Right lobe of liver (tissue), 6 donors: ENCODE data around the gene MLEC. TPM values are rescaled to one million over a fixed set of nuclear protein-coding genes. Genes with fewer than 3 reads are reported as not detected.
"Not testable (repeated sequence)": the region's sequence is repeated elsewhere in the genome, so short reads cannot be mapped to it uniquely, and the experiment has no call there.

Source experiments
- ATAC-seq, 4 donors: fragments of 200-7000 bp; cut with Tn5 transposase; one replicate each; pipeline ENCODE4 v1.9.1; 2020; ENCODE audit warnings: mild to moderate bottlenecking in 4 of 4, moderate library complexity in 4 of 4
- DNase-seq, 3 donors: peaks; one replicate each; pipeline ENCODE4 v3.0.0-alpha.2; 2020
- H3K27ac ChIP-seq, 3 donors: fragments of 200-600 bp; one replicate each; pipeline ENCODE4 v1.8.0; 2022
- H3K27me3 ChIP-seq, 2 donors: fragments of 200-600 bp; one replicate each; pipeline ENCODE4 v1.8.0; 2022
- H3K36me3 ChIP-seq, 4 donors: fragments of 200-600 bp; sonication (generic) in 1 of 4; one replicate each; pipeline versions ENCODE4 v1.5.1 to v1.8.0; 2017 to 2022; ENCODE audit warnings: control low read depth in 1 of 4
- H3K4me1 ChIP-seq, 4 donors: fragments of 200-600 bp; sonication (generic) in 1 of 4; one replicate each; pipeline versions ENCODE4 v1.5.1 to v1.8.0; 2017 to 2022; ENCODE audit warnings: control low read depth in 1 of 4
- H3K4me3 ChIP-seq, 3 donors: fragments of 200-600 bp; one replicate each; pipeline ENCODE4 v1.8.0; 2022
- H3K9me3 ChIP-seq, 4 donors: fragments of 200-600 bp; sonication (generic) in 1 of 4; one replicate each; pipeline versions ENCODE4 v1.5.1 to v1.8.0; 2017 to 2022; ENCODE audit warnings: control low read depth in 1 of 4
- POLR2A ChIP-seq: fragments of 450-650 bp; IDR thresholded peaks from one replicate; pipeline ENCODE4 v1.6.1; 2017; ENCODE audit warnings: antibody characterized with exemption, mild to moderate bottlenecking
- WGBS: methylation state at CpG from one replicate; pipeline ENCODE4 v1.1.6; 2018; ENCODE audit warnings: low coverage, low lambda C conversion rate; ENCODE audit not compliant: insufficient coverage; ENCODE audit errors: missing lambda C conversion rate; 5-methylcytosine and 5-hydroxymethylcytosine counted together
- intact Hi-C, 2 donors: fragments of 100-400 bp; cut with DNase I; formaldehyde crosslinking; loops; one replicate each; pipeline versions ENCODE4 v1.11.2 to v1.14.1; 2022
- total RNA-seq, 6 experiments: library from RNA; depleted of rRNA in 2 of 6; stranded (reverse); fragments of >200 nt in 2 of 6; fragmentation: NEBNext Ultra II Directional in 3 of 6; extraction: Animal tissue kit (Norgen Biotek cat#: 25700) in 3 of 6; gene quantifications; one replicate each; pipeline versions ENCODE4 v1.1.0 to v1.2.4, GENCODE V29; 2016 to 2023
- TF ChIP-seq, protein P1 (sequence below), 4 donors: fragments of 200-600 bp in 3 of 4; fragments of 450-650 bp in 1 of 4; IDR thresholded peaks; one replicate each; pipeline versions ENCODE4 v1.5.1 to v1.8.0; 2016 to 2022; ENCODE audit warnings: antibody characterized with exemption in 4 of 4, mild to moderate bottlenecking in 2 of 4
- donor health status: DM: no; HTN: yes; CAD: no.
- donor health status: DM: no; HTN: no; CAD: no.
- donor health status: DM: no; HTN: no; CAD: no.
- donor health status: DM: no; HTN: yes; CAD: no.
- donor health status: DM: no; HTN: yes; CAD: no.

The MLEC gene
- total RNA-seq, 6 experiments from 2014 or later, result 102 to 193 (median 126) TPM

DNA sequence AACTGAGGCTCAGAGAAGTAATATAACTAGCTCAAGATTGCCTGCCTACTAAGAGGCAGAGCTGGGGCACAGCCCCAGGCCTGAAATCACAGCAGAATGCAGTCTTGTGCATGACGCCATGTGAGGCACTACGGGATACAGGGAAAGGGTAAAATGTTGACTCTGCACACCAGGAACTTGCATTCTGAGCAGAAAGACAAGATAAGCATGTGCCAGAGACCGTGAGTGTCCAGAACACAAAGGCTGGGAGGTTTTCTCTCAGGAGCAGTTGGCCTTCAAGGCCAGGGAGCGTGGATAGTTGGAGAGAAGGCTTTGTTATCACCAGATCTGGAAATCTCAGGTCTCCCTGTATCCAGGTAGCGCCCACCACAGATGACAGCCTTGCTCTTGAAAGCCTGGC, 23.2 kb upstream of the MLEC start:
- Histone ChIP-seq H3K27me3 (no peaks in the 10 kb centered on the region), H3K9me3 (no peaks in the 10 kb centered on the region), H3K36me3 (no peaks in the 10 kb centered on the region), H3K4me3 (no peak overlapping the region), H3K4me1 (no peaks in the 10 kb centered on the region), H3K27ac (no peak overlapping the region)
- intact Hi-C loops, result no loop called here
- ATAC-seq, result no peak
- WGBS, result 43% methylated on average over 4 of the region's 5 CpGs
- DNase-seq, result no peak
- TF ChIP-seq POLR2A, result no peak
- TF ChIP-seq, protein P1, sequence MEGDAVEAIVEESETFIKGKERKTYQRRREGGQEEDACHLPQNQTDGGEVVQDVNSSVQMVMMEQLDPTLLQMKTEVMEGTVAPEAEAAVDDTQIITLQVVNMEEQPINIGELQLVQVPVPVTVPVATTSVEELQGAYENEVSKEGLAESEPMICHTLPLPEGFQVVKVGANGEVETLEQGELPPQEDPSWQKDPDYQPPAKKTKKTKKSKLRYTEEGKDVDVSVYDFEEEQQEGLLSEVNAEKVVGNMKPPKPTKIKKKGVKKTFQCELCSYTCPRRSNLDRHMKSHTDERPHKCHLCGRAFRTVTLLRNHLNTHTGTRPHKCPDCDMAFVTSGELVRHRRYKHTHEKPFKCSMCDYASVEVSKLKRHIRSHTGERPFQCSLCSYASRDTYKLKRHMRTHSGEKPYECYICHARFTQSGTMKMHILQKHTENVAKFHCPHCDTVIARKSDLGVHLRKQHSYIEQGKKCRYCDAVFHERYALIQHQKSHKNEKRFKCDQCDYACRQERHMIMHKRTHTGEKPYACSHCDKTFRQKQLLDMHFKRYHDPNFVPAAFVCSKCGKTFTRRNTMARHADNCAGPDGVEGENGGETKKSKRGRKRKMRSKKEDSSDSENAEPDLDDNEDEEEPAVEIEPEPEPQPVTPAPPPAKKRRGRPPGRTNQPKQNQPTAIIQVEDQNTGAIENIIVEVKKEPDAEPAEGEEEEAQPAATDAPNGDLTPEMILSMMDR (IDR thresholded peaks at IDR 0.05), result no peak

DNA sequence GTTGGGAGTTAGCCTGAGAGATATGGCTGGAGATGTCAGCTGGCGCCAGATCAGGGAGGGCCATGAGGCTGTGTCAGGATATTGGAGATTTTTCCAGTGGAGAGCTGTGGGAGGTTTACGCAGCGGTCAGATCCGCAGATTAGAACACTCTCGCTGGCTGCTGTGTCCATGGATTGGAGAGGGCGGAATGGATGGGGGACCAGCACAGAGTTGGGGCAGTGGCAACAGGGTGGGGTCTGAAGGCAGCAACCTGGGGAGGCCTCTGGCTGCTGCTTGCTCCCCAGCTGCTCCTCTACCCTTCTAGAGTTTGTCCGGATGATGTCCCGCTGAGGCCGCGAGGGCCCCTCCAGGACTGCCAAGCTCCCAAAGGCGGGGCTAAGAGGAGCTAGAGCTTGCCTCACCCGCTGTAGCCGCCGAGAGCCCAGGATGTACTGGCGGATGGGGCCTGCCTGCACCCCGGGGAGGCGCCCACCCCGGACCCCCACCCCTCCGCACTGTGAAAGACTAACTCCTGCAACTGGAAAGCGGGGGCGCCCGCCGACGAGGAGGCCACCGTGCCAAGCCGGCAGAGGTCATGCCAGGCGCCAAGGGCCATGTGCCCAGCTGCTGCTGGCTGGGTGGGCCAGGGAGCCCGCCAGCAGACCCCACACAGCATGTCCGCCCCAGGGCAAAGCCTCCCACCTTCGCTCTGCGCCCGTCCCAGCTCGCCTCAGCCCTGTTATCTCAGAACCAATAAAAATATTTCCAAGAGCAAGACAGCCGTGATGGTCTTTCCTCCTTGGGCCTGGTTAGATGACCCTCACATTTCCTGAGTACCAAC, 20.2 kb upstream of the MLEC start:
- WGBS, result 92% methylated on average over 2 of the region's 34 CpGs
- H3K9me3 ChIP-seq, result no peaks in the 10 kb centered on the region
- H3K4me3 ChIP-seq, result no peak overlapping the region
- peak in 1 of 4 donors; percentile 30 for ATAC-seq
- H3K36me3 ChIP-seq, result no peaks in the 10 kb centered on the region
- no peaks in the 10 kb centered on the region for H3K27me3 ChIP-seq
- no peak for DNase-seq
- H3K27ac ChIP-seq, result no peak overlapping the region
- TF ChIP-seq POLR2A, result no peak
- TF ChIP-seq, protein P1 (IDR thresholded peaks at IDR 0.05), result no peak
- H3K4me1 ChIP-seq, result no peaks in the 10 kb centered on the region
- intact Hi-C loops, result no loop called here

DNA sequence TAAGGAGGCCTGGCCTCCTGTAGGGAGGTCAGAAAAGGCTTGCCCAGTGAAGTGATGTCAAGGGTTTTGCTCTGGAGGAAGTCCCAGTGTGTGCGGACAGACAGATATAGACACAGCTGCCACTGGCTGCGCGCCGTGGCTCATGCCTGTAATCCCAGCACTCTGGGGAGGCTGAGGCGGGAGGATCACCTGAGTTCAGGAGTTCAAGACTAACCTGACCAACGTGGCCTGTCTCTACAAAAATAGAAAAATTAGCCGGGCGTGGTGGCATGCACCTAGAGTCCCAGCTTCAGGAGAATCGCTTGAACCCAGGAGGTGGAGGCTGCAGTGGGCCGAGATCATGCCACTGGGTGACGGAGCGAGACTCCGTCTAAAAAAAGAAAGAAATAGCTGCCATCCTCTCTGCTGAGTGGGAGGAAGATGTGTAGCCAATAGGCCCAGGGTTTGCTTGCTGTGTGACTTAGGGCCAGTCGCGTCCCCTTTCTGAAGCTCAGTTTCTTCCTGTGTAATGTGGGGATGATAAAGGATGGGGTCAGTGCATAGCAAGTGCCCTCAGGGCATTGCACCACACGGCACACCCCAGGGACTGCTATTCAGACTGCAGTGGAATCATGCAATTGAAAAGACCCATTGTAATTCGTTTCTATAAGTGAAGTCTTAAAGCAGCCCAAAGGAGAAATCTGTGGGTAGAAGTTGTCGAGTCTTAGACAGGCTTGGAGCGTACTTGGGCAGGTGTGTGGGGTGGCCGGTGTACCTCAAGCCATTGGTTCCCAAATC, 18.7 kb upstream of the MLEC start:
- DNase-seq, result no peak
- Histone ChIP-seq H3K36me3 (no peaks in the 10 kb centered on the region), H3K27me3 (no peaks in the 10 kb centered on the region), H3K4me1 (no peaks in the 10 kb centered on the region), H3K9me3 (no peaks in the 10 kb centered on the region), H3K4me3 (no peak overlapping the region), H3K27ac (no peak overlapping the region)
- intact Hi-C loops, result no loop called here
- WGBS, result 76% methylated on average over 14 of the region's 20 CpGs
- ATAC-seq, result no peak
- no peak for TF ChIP-seq POLR2A
- TF ChIP-seq, protein P1 (IDR thresholded peaks at IDR 0.05), result no peak

DNA sequence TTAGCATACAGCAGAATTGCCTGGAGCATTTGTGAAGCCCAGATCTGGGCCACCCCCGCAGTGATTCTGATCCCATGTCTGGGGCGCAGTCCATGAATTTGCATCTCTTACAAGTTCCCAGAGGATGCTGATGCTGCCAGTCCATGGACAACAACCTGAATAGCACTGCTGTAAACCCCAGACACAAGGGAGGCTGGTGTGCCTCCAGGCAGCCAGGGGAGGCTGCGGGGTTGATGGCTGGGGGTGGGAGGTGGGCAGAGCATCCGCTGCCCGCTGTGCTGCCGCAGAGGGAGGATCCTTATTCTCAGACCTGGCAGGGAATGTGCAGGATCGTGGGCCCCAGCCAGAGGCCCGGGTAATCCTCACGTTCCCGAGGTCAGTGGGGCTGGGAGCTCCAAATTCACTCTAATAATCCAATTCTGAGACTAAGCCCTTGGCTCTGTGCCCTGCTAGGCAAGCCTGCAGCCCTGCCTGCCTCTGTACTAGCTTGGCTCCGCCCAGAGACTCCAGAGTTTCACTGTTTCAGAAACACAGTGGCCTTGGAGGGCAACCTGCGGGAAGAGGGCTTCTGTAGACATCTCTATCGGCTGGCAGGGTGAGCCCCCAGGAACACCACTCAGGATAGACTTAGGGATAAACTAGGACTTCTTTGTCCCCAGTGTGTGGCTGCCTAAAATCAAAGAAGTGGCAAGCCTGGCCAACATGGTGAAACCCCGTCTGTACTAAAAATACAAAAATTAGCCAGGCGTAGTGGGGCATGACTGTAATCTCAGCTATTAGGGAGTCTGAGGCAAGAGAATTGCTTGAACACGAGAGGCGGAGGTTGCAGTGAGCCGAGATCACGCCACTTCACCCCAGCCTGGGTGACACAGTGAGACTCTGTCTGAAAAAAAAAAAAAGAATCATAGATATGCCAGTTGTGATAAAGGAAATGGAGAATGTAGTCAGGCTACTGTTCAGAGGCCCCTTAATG, 17.8 kb upstream of the MLEC start:
- Histone ChIP-seq H3K4me1 (no peaks in the 10 kb centered on the region), H3K4me3 (no peak overlapping the region), H3K27ac (no peak overlapping the region), H3K36me3 (no peaks in the 10 kb centered on the region), H3K27me3 (no peaks in the 10 kb centered on the region), H3K9me3 (no peaks in the 10 kb centered on the region)
- intact Hi-C loops, result no loop called here
- no peak for TF ChIP-seq POLR2A
- TF ChIP-seq, protein P1 (IDR thresholded peaks at IDR 0.05), result no peak
- DNase-seq, result no peak
- WGBS, result 58% methylated on average over 3 of the region's 19 CpGs
- peak in 3 of 4 donors; percentile 28 to 43 (median 43) for ATAC-seq

- H3K27ac ChIP-seq, H3K4me3 ChIP-seq, intact Hi-C loops, H3K9me3 ChIP-seq, H3K4me1 ChIP-seq, H3K27me3 ChIP-seq, DNase-seq, ATAC-seq, H3K36me3 ChIP-seq: not testable (repeated sequence)
- WGBS, result 67% methylated on average over 4 of the region's 6 CpGs
Measured at GRCh38 chr12:120670237-120670636, 16.7 kb upstream of the MLEC start.
